ENCODE data around the gene TPSAB1.

Gene TPSAB1

DNA sequence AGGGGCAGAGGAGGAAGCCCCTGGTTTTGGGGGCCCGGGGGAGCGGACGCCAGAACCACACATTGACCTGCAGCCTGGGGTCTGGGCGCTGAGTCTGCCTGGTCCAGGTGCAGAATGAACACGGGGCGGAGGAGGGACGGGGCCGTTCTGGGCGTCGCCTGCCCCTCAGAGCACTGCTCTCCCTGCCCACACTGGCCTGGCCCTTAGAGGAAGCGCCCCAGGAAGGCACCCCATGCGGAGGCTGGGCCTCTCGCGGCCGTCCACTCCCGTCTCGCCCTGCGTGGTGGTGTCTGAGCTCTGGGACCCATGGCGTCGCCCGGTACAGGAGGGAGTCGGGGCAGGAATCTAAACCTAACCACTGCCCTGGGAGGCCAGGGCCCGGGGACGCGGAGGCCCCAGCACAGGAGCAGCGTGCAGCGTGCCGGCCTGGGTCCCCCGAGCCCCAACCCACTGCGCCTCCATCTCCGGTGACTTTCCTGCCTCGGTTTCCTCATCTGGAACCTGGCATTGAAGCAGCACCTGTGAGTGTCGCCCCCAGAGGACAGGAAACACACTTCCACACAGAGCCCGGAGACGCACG, 19.7 kb downstream of the TPSAB1 start:
- no peak for DNase-seq (ENCODE audit: low spot score)
- H3K27me3 ChIP-seq (ENCODE audit: insufficient read depth, poor library complexity, severe bottlenecking) = peaks cover 33% of the 10 kb centered on the region
- no peak for ATAC-seq (ENCODE audit: low read depth)
- no peaks in the 10 kb centered on the region for H3K36me3 ChIP-seq (ENCODE audit: low read depth)
- no peaks in the 10 kb centered on the region for H3K9me3 ChIP-seq (ENCODE audit: severe bottlenecking)
- no peaks in the 10 kb centered on the region for H3K4me1 ChIP-seq (ENCODE audit: insufficient read depth, poor library complexity, severe bottlenecking)
- H3K4me3 ChIP-seq (ENCODE audit: severe bottlenecking) = no peak overlapping the region
- TF ChIP-seq, protein P1, sequence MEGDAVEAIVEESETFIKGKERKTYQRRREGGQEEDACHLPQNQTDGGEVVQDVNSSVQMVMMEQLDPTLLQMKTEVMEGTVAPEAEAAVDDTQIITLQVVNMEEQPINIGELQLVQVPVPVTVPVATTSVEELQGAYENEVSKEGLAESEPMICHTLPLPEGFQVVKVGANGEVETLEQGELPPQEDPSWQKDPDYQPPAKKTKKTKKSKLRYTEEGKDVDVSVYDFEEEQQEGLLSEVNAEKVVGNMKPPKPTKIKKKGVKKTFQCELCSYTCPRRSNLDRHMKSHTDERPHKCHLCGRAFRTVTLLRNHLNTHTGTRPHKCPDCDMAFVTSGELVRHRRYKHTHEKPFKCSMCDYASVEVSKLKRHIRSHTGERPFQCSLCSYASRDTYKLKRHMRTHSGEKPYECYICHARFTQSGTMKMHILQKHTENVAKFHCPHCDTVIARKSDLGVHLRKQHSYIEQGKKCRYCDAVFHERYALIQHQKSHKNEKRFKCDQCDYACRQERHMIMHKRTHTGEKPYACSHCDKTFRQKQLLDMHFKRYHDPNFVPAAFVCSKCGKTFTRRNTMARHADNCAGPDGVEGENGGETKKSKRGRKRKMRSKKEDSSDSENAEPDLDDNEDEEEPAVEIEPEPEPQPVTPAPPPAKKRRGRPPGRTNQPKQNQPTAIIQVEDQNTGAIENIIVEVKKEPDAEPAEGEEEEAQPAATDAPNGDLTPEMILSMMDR (IDR thresholded peaks at IDR 0.05; ENCODE audit: poor library complexity, severe bottlenecking) = no peak
- H3K27ac ChIP-seq (ENCODE audit: poor library complexity, severe bottlenecking) = no peak overlapping the region

DNA sequence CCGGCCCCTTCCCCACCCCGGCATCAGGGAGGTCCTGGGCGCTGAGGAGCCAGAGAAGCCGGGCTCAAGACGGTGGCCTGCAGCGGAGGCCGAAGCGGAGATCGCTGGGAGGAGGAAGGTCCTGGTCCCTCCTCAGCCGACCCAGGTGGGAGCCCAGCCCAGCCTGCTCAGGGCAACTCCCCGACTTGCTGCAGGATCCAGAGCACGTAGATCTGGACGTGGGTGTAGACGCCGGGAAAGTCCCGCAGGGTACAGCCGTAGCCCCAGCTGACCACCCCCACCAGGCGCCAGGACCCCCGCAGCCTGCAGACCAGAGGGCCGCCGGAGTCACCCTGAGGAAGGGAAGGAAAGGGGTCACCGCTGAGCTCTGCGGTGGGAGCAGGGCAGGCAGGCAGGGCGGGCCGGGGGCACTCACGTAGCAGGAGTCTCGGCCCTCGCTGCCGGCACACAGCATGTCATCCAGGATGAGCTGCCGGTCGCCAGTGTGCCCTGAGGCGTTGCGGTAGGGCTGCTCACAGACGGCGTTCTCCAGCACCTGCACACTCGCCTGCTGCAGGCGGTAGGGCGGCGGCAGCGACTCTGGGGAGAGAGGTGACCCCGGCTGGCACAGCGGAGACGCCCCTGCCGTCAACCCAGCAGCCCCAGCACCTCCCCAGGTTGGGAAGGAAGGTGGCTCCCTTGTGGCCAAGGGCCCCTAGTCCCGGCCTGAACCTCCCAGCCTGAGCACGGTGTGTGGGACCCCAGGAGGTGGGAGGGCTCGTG, 20.8 kb downstream of the TPSAB1 start:
- ATAC-seq (ENCODE audit: low read depth) (no peak; the same call in 2 of the 3 replicates), DNase-seq (ENCODE audit: low spot score) (peak; percentile 71)
- H3K27ac ChIP-seq (ENCODE audit: poor library complexity, severe bottlenecking) = no peak overlapping the region
- TF ChIP-seq, protein P1 (IDR thresholded peaks at IDR 0.05; ENCODE audit: poor library complexity, severe bottlenecking) = no peak
- no peak overlapping the region for H3K4me3 ChIP-seq (ENCODE audit: severe bottlenecking)
- no peaks in the 10 kb centered on the region for H3K36me3 ChIP-seq (ENCODE audit: low read depth)
- no peaks in the 10 kb centered on the region for H3K9me3 ChIP-seq (ENCODE audit: severe bottlenecking)
- no peaks in the 10 kb centered on the region for H3K4me1 ChIP-seq (ENCODE audit: insufficient read depth, poor library complexity, severe bottlenecking)
- peaks cover 33% of the 10 kb centered on the region for H3K27me3 ChIP-seq (ENCODE audit: insufficient read depth, poor library complexity, severe bottlenecking)

DNA sequence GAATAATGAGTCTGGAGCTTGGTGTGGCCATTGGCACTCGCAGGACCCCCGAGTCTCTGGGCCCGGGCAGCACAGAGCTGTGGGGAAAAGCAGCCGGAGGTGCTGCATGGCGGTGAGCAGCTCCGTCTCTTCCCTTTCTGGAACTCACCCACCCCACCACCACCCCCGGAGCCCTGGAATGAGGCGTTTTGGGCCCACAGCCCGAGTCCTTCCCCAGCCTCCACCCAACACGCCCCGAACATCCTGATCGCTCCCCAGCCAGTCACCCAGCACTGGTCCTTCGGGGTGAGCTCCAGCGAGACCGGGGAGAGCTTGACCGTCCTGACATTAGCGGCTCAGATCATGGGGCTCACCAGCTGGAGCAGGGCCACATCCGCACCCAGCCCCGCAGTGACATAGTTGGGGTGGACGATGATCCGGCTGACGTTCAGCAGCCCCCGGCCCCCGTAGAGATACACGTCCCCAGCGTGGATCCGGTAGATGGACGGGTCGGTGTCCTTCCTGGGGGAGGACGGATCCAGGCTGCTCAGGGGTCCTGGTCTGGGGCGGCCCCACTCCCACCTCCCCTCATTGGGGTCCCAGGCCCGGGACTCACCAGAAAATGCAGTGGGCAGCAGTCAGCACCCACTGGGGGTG, 21.8 kb downstream of the TPSAB1 start:
- DNase-seq (ENCODE audit: low spot score) (no peak), ATAC-seq (ENCODE audit: low read depth) (no peak)
- TF ChIP-seq, protein P1 (IDR thresholded peaks at IDR 0.05; ENCODE audit: poor library complexity, severe bottlenecking) = no peak
- H3K27me3 ChIP-seq (ENCODE audit: insufficient read depth, poor library complexity, severe bottlenecking) = peaks cover 33% of the 10 kb centered on the region
- no peaks in the 10 kb centered on the region for H3K9me3 ChIP-seq (ENCODE audit: severe bottlenecking)
- no peak overlapping the region for H3K4me3 ChIP-seq (ENCODE audit: severe bottlenecking)
- no peaks in the 10 kb centered on the region for H3K36me3 ChIP-seq (ENCODE audit: low read depth)
- H3K4me1 ChIP-seq (ENCODE audit: insufficient read depth, poor library complexity, severe bottlenecking) = no peaks in the 10 kb centered on the region
- no peak overlapping the region for H3K27ac ChIP-seq (ENCODE audit: poor library complexity, severe bottlenecking)

DNA sequence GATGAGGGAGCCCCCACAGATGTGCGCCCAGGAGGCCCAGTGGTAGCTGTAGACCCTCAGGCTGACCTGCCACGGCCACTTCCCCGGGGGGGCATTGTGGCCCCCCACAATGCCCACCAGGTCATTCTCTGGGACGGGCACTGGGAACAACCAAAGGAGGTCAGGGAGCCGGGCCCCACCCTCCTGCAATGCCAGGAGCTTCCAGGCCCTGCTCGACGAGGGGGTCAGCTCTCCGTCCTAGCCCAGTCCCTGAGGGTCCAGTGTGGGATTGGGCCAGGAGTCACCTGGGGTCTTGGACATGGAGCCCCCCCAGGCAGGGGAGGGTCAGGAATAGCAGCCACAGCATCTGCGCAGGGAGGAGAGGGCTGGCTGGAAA, 22.3 kb downstream of the TPSAB1 start:
- H3K4me1 ChIP-seq (ENCODE audit: insufficient read depth, poor library complexity, severe bottlenecking) = no peaks in the 10 kb centered on the region
- peaks cover 33% of the 10 kb centered on the region for H3K27me3 ChIP-seq (ENCODE audit: insufficient read depth, poor library complexity, severe bottlenecking)
- H3K27ac ChIP-seq (ENCODE audit: poor library complexity, severe bottlenecking) = no peak overlapping the region
- H3K36me3 ChIP-seq (ENCODE audit: low read depth) = no peaks in the 10 kb centered on the region
- no peak for DNase-seq (ENCODE audit: low spot score)
- no peak for ATAC-seq (ENCODE audit: low read depth)
- TF ChIP-seq, protein P1 (IDR thresholded peaks at IDR 0.05; ENCODE audit: poor library complexity, severe bottlenecking) = no peak
- no peak overlapping the region for H3K4me3 ChIP-seq (ENCODE audit: severe bottlenecking)
- no peaks in the 10 kb centered on the region for H3K9me3 ChIP-seq (ENCODE audit: severe bottlenecking)
